MG63 (cell line): ENCODE measurements around the gene TASP1. TPM values are rescaled to one million over a fixed set of nuclear protein-coding genes. Genes with fewer than 3 reads are reported as not detected.

Source experiments
- DNase-seq: peaks from one replicate; pipeline ENCODE4 v3.0.0-alpha.2; 2020
- H3K27me3 ChIP-seq: fragments of 250-450 bp; sonication (Bioruptor Pico); 2 replicates; pipeline ENCODE4 v1.5.1; 2020; ENCODE audit warnings: mild to moderate bottlenecking, moderate library complexity
- H3K36me3 ChIP-seq: fragments of 250-450 bp; sonication (Bioruptor Pico); 2 replicates; pipeline ENCODE4 v1.5.1; 2020; ENCODE audit warnings: mild to moderate bottlenecking, moderate library complexity
- H3K4me3 ChIP-seq: fragments of 250-450 bp; sonication (Bioruptor Pico); 2 replicates; pipeline ENCODE4 v1.5.1; 2020; ENCODE audit warnings: mild to moderate bottlenecking, moderate library complexity
- H3K9me3 ChIP-seq: fragments of 250-450 bp; sonication (Bioruptor Pico); 2 replicates; pipeline ENCODE4 v1.5.1; 2020; ENCODE audit warnings: mild to moderate bottlenecking, moderate library complexity
- total RNA-seq: library from RNA; depleted of rRNA; stranded (reverse); fragments of >200 nt; shearing (Covaris generic); gene quantifications from 2 replicates; pipeline ENCODE4 v1.2.3, GENCODE V29; 2014; ENCODE audit warnings: low replicate concordance; rRNA removed

TASP1 gene
- total RNA-seq: 7.6 and 8.3 TPM in 2 replicates

- peak; percentile 97 for DNase-seq
- no peaks in the 10 kb centered on the region for H3K9me3 ChIP-seq
- peak within 1 kb of the TSS; percentile 81 for H3K4me3 ChIP-seq
- no peaks in the 10 kb centered on the region for H3K36me3 ChIP-seq
- peaks cover 5% of the 10 kb centered on the region; the same call in 1 of the 2 replicates for H3K27me3 ChIP-seq
These were observed at the start of gene TASP1 for GRCh38 chr20:13638496-13639149. Gene TASP1, minus strand, starts transcription at chr20:13638932. Its CDS starts 8,854 bp downstream, at chr20:13630078.

- Histone ChIP-seq H3K4me3 (no peak overlapping the region), H3K36me3 (no peaks in the 10 kb centered on the region), H3K27me3 (no peaks in the 10 kb centered on the region; the same call in 1 of the 2 replicates), H3K9me3 (no peaks in the 10 kb centered on the region)
- DNase-seq: no peak
These were observed 49.1 kb upstream of the TASP1 start for GRCh38 chr20:13687815-13688214.

GRCh38 chr20:13685623-13686022 is 46.9 kb upstream of the TASP1 start:
- Histone ChIP-seq H3K9me3 (no peaks in the 10 kb centered on the region), H3K4me3 (no peak overlapping the region), H3K36me3 (no peaks in the 10 kb centered on the region), H3K27me3 (no peaks in the 10 kb centered on the region; the same call in 1 of the 2 replicates)
- no peak for DNase-seq

GRCh38 chr20:13684566-13685222 is 46.0 kb upstream of the TASP1 start:
- no peak for DNase-seq
- H3K4me3 ChIP-seq: no peak overlapping the region
- no peaks in the 10 kb centered on the region for H3K9me3 ChIP-seq
- H3K36me3 ChIP-seq: no peaks in the 10 kb centered on the region
- no peaks in the 10 kb centered on the region; the same call in 1 of the 2 replicates for H3K27me3 ChIP-seq

- DNase-seq: no peak
- no peaks in the 10 kb centered on the region for H3K36me3 ChIP-seq
- no peaks in the 10 kb centered on the region; the same call in 1 of the 2 replicates for H3K27me3 ChIP-seq
- no peaks in the 10 kb centered on the region for H3K9me3 ChIP-seq
- no peak overlapping the region for H3K4me3 ChIP-seq
These were observed 45.1 kb upstream of the TASP1 start for GRCh38 chr20:13683833-13684232.

- Histone ChIP-seq H3K36me3 (no peaks in the 10 kb centered on the region), H3K9me3 (no peaks in the 10 kb centered on the region), H3K4me3 (no peak overlapping the region), H3K27me3 (no peaks in the 10 kb centered on the region; the same call in 1 of the 2 replicates)
- no peak for DNase-seq
These were observed 42.8 kb upstream of the TASP1 start for GRCh38 chr20:13681248-13682125.

GRCh38 chr20:13678944-13679343 is 40.2 kb upstream of the TASP1 start:
- Histone ChIP-seq H3K4me3 (no peak overlapping the region), H3K9me3 (peaks cover 6% of the 10 kb centered on the region), H3K36me3 (no peaks in the 10 kb centered on the region), H3K27me3 (no peaks in the 10 kb centered on the region; the same call in 1 of the 2 replicates)
- no peak for DNase-seq

- Histone ChIP-seq H3K36me3 (no peaks in the 10 kb centered on the region), H3K4me3 (no peak overlapping the region), H3K27me3 (no peaks in the 10 kb centered on the region), H3K9me3 (peaks cover 8% of the 10 kb centered on the region)
- DNase-seq: no peak
These were observed 38.5 kb upstream of the TASP1 start for GRCh38 chr20:13677241-13677640.

- H3K4me3 ChIP-seq: no peak overlapping the region
- DNase-seq: no peak
- H3K27me3 ChIP-seq: no peaks in the 10 kb centered on the region
- H3K9me3 ChIP-seq: peaks cover 8% of the 10 kb centered on the region
- no peaks in the 10 kb centered on the region for H3K36me3 ChIP-seq
These were observed 38.0 kb upstream of the TASP1 start for GRCh38 chr20:13676682-13677081.

GRCh38 chr20:13672690-13673089 is 34.0 kb upstream of the TASP1 start:
- no peaks in the 10 kb centered on the region for H3K27me3 ChIP-seq
- no peak overlapping the region for H3K4me3 ChIP-seq
- peaks cover 8% of the 10 kb centered on the region for H3K9me3 ChIP-seq
- H3K36me3 ChIP-seq: no peaks in the 10 kb centered on the region
- no peak for DNase-seq

- Histone ChIP-seq H3K27me3 (no peaks in the 10 kb centered on the region), H3K4me3 (no peak overlapping the region), H3K36me3 (no peaks in the 10 kb centered on the region), H3K9me3 (peaks cover 8% of the 10 kb centered on the region)
- peak; percentile 90 for DNase-seq
These were observed 33.2 kb upstream of the TASP1 start for GRCh38 chr20:13671916-13672378.

- Histone ChIP-seq H3K27me3 (no peaks in the 10 kb centered on the region), H3K36me3 (no peaks in the 10 kb centered on the region), H3K9me3 (peaks cover 8% of the 10 kb centered on the region), H3K4me3 (no peak overlapping the region)
- DNase-seq: no peak
These were observed 32.8 kb upstream of the TASP1 start for GRCh38 chr20:13671512-13671911.

GRCh38 chr20:13670160-13670559 is 31.4 kb upstream of the TASP1 start:
- Histone ChIP-seq H3K36me3 (no peaks in the 10 kb centered on the region), H3K9me3 (peaks cover 8% of the 10 kb centered on the region), H3K4me3 (no peak overlapping the region), H3K27me3 (no peaks in the 10 kb centered on the region)
- no peak for DNase-seq

- Histone ChIP-seq H3K9me3 (no peaks in the 10 kb centered on the region), H3K4me3 (no peak overlapping the region), H3K36me3 (no peaks in the 10 kb centered on the region), H3K27me3 (peaks cover 5% of the 10 kb centered on the region; the same call in 1 of the 2 replicates)
- DNase-seq: peak; percentile 19
These were observed 27.1 kb upstream of the TASP1 start for GRCh38 chr20:13665709-13666395.

GRCh38 chr20:13661070-13661685 is 22.4 kb upstream of the TASP1 start:
- H3K4me3 ChIP-seq: no peak overlapping the region
- H3K9me3 ChIP-seq: no peaks in the 10 kb centered on the region; the same call in 1 of the 2 replicates
- no peak for DNase-seq
- H3K36me3 ChIP-seq: no peaks in the 10 kb centered on the region
- peaks cover 7% of the 10 kb centered on the region for H3K27me3 ChIP-seq

GRCh38 chr20:13659288-13659687 is 20.6 kb upstream of the TASP1 start:
- Histone ChIP-seq H3K27me3 (peaks cover 7% of the 10 kb centered on the region), H3K36me3 (no peaks in the 10 kb centered on the region), H3K4me3 (no peak overlapping the region), H3K9me3 (no peaks in the 10 kb centered on the region; the same call in 1 of the 2 replicates)
- DNase-seq: no peak
